ENCODE data around the gene TACC2. TPM values are rescaled to one million over a fixed set of nuclear protein-coding genes. Genes with fewer than 3 reads are reported as not detected.

TACC2 gene
- total RNA-seq, 1 donor from 2014 or later: 9.7 TPM

DNA sequence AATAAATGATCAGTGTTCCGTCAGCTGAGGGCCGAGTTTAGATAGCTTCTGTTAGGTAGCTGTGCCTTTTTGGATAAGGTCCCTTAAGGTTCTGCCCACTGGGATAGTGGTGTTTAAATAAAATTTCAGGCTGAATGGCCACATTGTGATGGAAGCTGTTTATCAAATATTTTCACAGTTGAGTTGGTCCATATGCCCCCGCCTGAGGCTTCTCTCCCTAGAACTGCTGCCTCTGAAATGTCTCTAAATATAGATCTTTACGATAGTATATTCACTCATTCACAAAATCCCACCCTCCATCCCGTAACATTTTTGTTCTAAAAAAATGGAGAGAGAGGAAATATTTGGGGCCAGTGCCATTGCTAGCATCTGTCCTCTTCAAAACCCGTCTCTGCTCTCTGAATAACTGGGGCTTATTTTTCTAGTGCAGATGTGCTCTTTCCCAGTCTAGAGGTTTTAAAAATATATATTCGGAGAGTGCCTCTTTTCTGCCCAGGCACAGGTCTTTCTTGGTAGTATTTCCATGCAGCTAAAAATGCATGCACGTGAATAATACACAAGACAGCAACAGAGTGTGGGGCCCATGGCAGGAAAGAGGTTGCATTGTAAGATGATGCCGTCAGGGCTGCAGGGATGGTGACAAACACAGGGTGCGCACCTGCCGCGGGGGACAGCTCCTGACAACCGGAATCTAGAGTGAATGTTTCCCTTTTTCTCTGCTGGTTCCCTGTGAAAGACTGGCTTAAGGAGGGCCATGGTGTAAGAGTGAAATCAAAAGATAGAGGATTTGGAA, 176.7 kb downstream of the TACC2 start:
- DNase-seq (ENCODE audit: low read depth, low spot score): no peak

DNA sequence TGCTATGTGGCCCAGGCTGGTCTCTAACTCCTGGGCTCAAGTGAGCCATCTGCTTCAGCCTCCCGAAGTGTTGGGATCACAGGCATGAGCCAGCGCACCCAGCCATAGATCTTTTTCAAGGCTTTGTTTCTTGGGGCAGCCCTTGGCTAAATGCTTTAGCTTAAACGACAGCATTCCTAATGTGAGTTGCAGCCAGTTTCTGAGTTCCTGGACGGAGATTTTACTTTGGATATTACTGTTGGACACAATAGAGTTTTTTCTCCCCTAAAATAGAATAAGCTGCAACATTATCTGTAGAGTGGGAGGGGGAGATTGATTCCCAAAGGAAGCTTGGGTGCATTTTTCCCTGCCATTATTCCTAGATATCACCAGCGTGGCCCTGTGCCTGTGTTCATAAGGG, 179.1 kb downstream of the TACC2 start:
- no peak for DNase-seq (ENCODE audit: low read depth, low spot score)

DNA sequence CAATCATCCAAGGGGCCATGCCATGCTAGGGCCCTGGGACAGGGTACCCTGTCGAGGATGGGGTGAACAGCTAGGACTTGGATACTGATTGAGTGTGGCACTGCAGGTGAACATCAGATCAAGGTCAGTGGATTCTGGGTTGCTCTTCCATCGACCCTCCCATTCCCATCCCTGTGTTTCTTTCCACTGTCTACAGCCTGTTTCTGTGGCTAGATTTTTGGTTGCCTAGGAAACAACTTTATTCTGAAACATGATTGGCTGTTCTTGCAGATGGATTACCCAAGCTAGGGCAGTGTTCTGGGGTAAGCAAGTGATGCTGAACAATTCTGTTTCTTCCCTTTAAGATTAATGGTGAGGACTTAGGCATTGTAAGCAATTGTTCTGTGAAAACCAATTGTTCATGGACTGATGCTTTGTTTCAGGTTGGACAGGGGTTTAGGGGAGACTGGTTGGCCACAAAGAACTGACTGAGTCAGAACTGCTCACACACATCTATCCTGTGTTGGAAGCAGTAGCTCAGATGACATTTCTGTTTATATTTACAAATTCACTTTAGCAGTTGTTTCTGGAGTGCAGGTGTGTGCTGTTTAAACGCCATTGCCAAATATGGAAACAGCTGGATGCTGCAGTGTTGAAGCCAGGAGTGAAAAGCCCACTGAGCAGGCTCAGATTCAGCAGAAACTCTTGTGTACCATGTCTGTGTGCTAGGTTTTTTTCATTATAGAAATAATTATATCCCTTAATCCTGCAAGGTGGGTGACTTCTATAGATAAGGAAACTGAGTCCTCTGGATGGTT, 179.8 kb downstream of the TACC2 start:
- no peak for DNase-seq (ENCODE audit: low read depth, low spot score)

DNA sequence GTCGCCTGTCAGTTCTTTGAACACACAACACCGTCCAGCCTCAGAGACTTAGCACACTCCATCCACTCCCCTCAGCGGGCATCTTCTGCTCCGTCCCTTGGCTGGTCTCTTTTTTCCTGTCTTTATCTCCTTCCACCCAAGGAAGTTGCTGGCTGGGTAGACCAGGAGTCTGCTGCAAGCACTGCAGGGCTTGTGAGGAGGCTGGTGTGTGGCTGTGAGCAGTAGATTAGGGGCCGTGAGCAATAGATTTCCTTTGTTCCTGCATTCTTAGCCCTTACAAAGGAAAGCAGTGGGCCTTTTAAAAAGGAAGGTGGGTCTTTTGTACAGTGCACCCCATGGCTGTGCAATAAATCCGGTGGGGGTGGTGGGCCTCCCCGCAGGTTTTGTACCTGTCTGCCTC, 181.8 kb downstream of the TACC2 start:
- DNase-seq (ENCODE audit: low read depth, low spot score): no peak

DNA sequence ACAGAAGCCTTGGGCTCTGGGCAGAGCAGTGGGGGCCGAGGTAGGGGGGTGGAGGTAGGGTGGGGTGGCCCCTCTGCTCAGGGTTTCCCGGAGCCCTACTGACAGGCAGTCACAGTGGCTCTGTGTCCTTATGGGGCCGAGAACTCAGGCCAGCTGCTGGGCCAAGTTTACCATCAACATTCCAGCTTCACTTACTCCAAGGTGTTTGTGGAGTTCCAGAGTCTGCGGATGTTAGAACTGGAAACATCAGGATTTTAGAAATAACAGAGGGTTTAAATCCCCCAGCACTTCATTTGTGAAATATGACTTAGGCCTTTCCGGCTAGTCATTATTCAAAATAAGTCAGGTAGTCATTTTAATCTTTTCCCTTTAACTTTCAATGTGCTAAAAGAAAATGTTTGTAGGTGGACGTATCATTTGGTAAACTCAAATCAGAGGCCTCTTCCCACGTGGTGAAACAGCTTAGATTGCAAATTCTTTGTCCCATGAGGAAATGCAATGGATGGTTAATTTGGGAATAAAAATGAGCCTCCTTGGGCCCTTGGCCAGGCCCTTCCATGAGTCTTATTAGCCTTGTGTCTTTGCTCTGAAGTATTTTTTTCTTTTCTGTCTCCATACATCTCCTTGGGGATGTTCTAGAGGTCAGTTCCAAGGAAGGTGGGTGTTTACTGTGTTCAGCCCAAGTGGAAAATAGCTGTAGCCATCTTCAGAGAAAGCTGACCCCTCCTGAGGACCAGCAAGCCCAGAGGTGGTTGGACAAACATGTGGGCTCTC, 182.5 kb downstream of the TACC2 start:
- no peak for DNase-seq (ENCODE audit: low read depth, low spot score)

DNA sequence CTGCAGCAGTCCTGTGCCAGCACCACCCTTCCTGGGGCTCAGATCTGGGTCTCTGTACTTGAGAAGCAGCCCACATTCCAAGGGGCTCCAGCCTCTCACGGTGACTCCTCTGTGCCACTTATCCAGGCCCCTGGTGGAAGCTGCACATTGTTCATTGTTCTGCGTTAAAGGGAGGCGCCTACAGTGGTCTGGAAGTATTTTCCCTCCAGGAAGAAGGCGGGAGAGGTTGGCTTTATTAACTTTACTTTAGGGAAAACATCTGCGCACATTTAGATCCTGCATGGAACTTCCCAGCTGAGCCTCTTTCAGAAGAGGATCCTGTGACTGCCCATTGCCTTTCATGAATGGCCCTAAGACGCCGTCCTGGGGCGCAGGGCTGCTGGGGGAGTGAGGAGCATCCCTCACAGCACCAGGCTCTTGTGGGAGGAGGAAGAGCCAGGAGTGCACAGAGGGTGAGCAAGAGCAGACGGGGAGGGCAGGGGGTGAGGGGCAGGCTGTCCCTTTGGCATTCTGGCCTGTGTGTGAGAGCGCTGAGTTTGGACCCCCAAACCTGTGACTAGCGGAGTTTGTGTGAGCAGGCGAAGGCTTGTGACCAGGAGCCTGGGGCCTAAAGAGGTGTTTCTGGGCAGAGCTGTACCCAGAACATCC, 183.5 kb downstream of the TACC2 start:
- no peak for DNase-seq (ENCODE audit: low read depth, low spot score)

DNA sequence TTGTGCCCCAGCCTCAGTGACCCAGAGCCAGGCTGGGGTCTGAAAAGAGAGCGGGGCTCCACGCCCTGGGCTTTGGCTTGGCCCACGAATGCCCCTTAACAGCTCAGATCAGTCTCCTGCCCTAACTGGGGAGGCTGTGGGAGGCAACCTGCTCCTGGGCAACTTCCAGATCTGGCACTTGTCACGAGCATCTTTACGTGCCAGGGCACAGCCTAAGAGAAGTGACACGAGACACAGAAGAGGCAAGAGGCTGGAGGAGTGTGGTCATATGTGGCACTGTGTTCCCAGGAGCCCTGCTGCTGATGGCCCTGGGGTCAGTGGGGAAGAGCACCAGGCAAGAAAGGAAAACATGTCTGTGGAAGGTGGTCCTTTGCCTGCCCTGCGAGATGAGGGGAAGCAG, 184.4 kb downstream of the TACC2 start:
- DNase-seq (ENCODE audit: low read depth, low spot score): no peak

DNA sequence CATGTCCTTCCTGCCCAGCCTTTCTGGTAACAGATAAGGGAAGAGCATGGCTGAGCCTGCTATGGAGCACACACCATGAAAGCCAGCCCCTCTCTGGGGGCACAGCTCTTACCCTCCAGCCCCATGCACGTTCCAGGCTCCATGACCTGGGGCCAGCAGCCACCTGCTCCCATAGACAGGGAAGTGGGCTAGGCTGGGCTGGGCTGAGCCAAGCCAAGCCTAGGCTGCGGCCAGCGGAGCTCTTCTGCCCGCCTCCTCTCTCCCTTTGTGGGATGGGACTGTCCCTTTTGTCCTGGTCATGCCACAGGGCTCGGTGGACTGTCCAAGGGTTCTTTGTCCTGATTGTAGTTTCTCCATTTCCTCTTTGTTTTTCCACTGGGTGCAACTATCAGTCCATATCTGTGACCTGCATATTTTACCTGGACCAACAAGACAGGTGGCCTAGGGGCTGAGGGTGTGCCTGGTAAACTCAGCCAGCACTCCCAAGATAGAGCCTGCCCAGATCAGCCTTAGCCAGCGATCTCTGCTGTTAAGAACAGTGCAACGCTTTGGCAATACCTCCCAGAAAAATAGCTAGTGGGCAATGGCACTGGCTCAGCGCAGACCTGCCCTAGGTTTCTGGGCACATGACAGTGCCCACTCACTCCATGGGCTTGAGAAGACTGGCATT, 184.9 kb downstream of the TACC2 start:
- DNase-seq (ENCODE audit: low read depth, low spot score): no peak

DNA sequence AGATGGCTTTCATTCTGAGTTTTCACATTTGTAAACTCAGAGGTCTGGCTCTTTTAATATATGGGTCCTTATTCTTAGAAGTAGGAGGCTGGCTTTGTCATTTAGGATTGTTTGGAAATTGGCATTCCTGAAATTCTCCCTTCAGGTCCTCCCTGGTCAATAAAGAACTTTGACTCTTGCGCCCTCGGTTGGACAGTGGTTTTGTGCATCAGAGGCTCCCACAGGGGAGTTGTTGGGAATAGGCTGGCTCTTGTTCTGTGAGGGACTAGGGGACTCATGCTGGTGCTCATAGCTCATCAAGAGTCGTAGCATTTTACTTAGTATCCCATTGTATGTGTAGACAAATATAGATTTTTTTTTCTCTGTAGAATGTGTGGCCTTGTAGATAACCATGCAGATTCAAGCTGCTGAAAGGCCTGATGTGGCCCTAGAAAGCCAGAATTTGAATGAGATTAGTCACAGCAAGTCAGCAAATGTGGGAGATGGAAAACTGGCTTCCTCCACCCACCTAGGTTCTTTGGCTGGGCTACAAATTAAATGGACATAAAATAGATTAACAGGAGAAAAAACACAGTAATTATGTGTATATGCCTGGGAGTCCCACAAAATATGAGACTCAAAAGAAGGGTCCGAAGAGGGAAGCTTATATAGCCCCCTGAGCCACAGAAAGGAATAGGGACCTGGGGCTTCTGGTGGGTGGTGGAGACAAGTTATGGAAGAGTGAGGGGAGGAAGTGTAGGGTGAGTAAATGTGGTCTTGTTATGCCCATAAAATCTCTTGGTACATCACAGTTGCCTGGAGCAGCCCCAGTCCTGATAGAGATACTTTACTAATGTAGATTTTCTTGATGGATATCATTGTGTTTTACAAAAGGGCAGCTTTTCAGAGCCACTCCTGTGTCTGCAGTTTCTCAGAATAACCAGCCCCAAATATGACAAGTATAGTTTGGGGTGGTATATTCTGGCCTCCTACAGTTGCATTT, 187.6 kb downstream of the TACC2 start:
- DNase-seq (ENCODE audit: low read depth, low spot score): no peak

DNA sequence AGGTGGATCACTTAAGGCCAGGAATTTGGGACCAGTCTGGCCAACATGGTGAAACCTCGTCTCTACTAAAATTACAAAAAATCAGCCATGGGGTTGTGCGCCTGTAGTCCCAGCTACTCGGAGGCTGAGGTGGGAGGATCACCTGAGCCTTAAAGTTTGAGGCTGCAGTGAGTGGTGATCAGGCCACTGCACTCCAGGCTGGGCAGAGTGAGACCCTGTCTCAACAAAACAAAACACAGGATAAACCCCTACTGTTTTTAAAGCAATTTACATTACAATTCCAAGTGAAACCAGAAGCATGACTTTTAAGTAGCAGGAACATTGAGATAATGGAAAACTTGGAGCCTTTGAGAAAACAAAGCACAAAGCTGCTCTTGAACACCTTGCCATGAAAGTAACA, 189.7 kb downstream of the TACC2 start:
- no peak for DNase-seq (ENCODE audit: low read depth, low spot score)

DNA sequence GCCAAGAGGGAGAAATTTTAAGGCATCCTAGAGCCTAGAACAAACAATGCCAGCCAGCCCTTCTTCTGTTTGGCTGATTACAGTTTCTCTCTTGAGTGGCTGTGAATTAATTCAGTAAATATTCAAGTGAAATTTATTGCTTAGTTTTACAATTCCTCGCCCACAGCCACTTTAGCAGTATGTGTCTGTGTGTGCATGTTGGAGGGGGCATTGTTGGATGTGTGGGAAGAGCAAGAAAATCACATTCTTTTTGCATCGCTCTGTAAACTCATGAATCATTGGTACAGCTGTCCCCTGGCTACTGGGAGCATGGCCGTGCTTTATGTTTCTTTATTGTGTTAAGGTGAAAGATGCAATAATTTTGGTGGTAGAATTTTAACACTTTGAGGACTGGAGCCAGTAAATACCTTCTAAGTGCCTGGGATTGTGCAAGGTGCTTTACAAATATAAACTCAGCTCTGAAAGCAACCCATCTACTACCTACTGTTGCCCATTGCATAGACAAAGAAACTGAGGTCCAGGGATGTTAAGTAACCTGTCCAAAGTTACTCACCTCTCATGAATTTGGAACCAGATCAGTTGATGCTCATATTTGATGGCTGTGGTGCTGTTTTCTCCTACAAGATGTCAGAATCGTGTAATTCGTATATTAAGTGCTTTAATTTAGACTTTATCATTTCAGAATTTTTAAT, 192.2 kb downstream of the TACC2 start:
- no peak for DNase-seq (ENCODE audit: low read depth, low spot score)

DNA sequence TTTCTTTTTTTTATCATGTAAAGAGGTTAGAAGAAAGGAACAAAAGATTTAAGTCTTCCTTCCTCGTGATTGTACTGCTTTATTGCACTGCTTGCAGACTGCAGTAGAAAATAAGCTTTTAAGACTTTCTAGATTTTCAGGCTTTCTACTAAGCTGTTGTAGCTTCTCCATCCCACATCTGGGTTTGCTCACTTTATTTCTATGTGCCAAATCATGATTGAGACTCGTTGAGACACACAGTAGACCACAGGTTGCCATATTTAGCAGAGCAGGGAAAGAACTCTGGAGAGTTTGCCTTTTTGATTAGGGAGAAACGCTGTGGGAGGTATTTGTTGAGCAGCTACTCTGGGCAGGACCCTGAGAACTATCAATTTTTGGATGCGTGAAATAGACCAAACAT, 192.9 kb downstream of the TACC2 start:
- DNase-seq (ENCODE audit: low read depth, low spot score): no peak

DNA sequence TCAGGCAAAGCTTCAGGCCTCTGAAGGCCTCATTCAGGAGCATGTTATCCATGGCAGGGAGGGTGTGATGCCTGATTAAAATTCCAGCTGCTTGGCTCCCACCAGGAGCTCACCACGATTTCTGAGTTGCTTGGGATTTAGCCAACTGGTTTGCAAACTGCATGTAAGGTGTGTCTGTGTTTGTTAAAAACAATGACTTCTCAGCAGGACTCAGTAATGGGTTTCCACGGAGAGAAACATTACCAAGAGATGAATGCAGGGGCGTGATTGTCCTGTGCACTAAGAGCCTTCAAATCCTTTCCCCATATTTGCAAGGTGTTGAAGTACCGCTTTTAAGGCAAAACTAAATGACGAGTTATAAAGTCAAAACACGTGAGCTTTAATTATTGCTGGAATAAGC, 193.3 kb downstream of the TACC2 start:
- no peak for DNase-seq (ENCODE audit: low read depth, low spot score)

DNA sequence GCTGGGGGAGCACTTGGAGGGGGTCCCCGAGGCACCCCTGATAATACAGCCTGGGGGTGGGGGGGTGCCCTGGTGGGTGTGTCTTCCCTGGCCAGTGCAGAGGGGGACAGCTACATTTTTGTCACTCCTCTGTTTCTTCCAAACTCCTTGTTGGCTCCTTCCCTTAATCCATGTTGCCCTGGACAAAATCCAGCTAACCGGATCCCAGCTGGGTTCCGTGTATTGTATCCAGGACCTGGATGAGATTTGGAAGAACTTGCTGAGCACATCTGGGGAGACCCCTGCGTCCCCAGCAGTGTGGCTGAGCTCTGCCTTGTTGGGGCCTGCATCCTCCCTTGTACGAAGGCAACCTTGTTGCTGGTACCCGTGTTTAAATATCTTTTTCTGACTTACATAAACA, 195.3 kb downstream of the TACC2 start:
- DNase-seq (ENCODE audit: low read depth, low spot score): no peak

DNA sequence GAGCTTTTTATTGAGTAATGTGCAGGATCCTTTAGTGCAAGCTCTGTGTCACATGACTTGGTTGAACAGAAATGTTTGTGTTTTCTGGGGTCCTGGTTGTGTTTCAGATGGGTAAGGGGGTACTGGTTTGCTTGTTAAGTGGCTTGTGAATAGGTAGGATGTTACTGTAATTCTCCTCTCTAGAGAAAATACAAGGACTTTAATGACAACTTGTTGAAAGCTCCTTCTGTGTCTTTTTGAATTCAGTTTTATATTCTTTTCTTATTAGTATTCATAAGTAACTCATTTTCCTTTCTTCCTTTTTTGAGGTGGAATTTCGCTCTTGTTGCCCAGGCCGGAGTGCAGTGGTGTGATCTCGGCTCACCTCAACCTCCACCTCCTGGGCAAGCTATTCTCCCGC, 196.7 kb downstream of the TACC2 start:
- no peak for DNase-seq (ENCODE audit: low read depth, low spot score)

DNA sequence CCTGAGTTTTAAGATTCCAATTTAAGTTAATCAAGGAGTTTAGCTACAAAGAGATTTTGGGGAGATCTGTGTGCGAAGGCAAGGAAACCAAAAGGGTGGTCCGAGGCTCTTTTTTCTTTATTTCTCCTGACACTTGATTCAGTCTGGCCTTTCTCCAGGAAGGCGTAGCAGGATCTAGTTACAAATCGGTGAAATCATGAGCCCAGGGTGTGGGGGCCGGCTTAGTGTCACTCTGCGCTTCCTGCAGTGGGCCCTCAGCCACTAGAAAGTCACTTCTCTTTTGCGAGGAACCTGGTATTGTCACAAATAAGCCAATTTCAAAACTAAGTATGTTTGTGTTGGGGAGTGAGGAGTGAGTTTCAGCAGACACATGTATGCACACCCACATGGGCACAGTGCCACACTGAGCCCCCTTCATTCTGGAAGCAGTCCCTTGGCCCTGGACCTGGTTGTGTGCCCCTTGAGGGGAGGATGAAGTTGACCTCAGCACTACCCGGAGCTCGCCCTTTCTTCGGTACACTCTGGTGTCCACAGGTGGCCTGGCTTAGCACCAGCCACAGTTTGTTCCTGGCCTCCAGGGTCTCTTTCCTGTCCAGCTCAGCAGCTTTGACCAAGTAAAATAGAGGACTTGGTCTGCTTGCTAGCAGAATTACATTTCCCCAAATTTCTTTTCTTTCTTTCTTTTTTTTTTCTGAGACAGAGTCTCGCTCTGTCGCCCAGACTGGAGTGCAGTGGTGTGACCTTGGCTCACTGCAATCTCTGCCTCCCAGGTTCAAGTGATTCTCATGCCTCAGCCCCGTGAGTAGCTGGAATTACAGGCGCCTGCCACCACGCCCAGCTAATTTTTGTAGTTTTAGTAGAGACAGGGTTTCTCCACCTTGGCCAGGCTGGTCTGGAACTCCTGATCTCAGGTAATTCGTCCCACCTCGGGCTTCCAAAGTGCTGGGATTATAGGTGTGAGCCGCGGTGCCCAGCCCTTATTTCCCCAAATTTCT, 198.2 kb downstream of the TACC2 start:
- DNase-seq (ENCODE audit: low read depth, low spot score): no peak

DNA sequence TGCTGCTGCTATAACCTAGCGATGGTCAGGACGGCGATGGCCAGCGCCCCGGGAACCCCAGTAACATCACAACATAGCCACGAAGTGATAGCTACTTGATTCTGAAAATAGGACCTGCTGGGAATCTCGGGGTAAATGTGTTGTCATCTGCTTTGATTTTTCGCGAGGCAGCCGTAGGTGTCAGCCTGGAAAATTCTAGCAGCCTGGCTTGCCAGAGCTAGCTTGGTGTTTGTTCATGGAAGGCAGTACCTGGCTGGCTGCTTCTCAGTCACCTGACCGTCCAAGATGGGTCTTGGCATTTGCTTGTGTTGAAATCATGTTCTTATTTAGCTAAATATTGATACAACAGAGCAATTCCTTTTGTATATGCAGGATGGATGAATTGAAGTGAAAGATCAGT, 199.7 kb downstream of the TACC2 start:
- no peak for DNase-seq (ENCODE audit: low read depth, low spot score)

DNA sequence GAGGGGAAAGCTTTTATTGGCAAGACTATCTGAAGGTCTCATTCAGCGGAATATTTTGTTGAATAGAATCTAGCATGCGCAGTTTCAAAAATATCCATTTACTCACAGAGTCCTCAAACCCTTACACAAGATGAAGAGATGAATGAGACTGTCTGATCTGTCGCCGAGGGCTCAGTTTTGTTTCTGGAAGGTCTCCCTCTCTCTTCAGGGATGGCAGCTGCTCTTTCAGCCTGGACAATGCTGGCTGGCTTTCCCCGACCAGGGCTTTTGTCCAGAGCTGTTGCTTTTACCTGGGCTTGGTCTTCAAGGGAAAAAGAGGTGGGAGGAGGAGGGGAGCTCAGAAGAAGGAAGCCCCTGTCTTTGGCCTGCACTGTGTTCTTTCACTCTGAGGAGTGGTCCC, 200.2 kb downstream of the TACC2 start:
- no peak for DNase-seq (ENCODE audit: low read depth, low spot score)

All from pulmonary artery endothelial cell (primary cell).